Upper lobe of left lung (tissue), 4 donors: ENCODE data around the gene ASIC4.

Experiments used
- CTCF ChIP-seq, 6 experiments: fragments of 450-650 bp in 4 of 6; fragments of 200-600 bp in 2 of 6; sonication (generic) in 2 of 6; IDR thresholded peaks; one replicate each; pipeline ENCODE4 v1.5.1; 2016 to 2019; ENCODE audit warnings: antibody characterized with exemption in 6 of 6
- POLR2A ChIP-seq, 4 donors: fragments of 450-650 bp; IDR thresholded peaks; one replicate each; pipeline ENCODE4 v1.5.1; 2016 to 2017; ENCODE audit warnings: antibody characterized with exemption in 4 of 4, mild to moderate bottlenecking in 2 of 4

GRCh38 chr2:219489315-219489714 is 25.0 kb upstream of the ASIC4 start:
- TF ChIP-seq POLR2A (IDR thresholded peaks at IDR 0.05) (no peak), CTCF (IDR thresholded peaks at IDR 0.05) (no peak)
